Thoracic aorta (tissue), 2 donors: ENCODE data around the gene EFHC1. TPM values are rescaled to one million over a fixed set of nuclear protein-coding genes. Genes with fewer than 3 reads are reported as not detected.
A peak's percentile ranks its signal among the peaks of the same experiment; 100 is the strongest.

ENCODE experiments used
- ATAC-seq: fragments of 150-250 bp; one replicate; pipeline ENCODE4 v1.8.0; 2017; ENCODE audit warnings: low read depth; ENCODE audit not compliant: insufficient number of reproducible peaks, low FRiP score
- DNase-seq: peaks from one replicate; pipeline ENCODE4 v3.0.0-alpha.2; 2020; ENCODE audit warnings: low spot score
- H3K27ac ChIP-seq, 2 donors: fragments of 200-600 bp; sonication (generic); 1 replicate in 1 of 2; 2 replicates in 1 of 2; pipeline ENCODE4 v1.5.1; 2016; ENCODE audit warnings: mild to moderate bottlenecking in 2 of 2, moderate library complexity in 2 of 2
- H3K27me3 ChIP-seq: fragments of 200-600 bp; sonication (generic); replicated peaks from 2 replicates; pipeline ENCODE4 v1.6.0; 2016; ENCODE audit warnings: mild to moderate bottlenecking; ENCODE audit not compliant: insufficient read depth
- H3K36me3 ChIP-seq: fragments of 200-600 bp; sonication (generic); one replicate; pipeline ENCODE4 v1.5.1; 2016
- H3K4me1 ChIP-seq, 2 donors: fragments of 200-600 bp; sonication (generic); 1 replicate in 1 of 2; 2 replicates in 1 of 2; pipeline versions ENCODE4 v1.5.1 to v1.6.0; 2016; ENCODE audit warnings: low read depth in 2 of 2, mild to moderate bottlenecking in 1 of 2; ENCODE audit not compliant: control insufficient read depth in 1 of 2
- H3K4me3 ChIP-seq: fragments of 200-600 bp; sonication (generic); 2 replicates; pipeline ENCODE4 v1.5.1; 2016; ENCODE audit warnings: mild to moderate bottlenecking
- H3K9me3 ChIP-seq: fragments of 200-600 bp; sonication (generic); 2 replicates; pipeline ENCODE4 v1.5.1; 2016
- CTCF ChIP-seq: fragments of 200-600 bp; sonication (generic); IDR thresholded peaks from one replicate; pipeline ENCODE4 v1.5.1; 2019; ENCODE audit warnings: antibody characterized with exemption
- total RNA-seq, 2 donors: library from RNA; depleted of rRNA; stranded (reverse); fragments of >200 nt; gene quantifications; one replicate each; pipeline versions ENCODE4 v1.1.0 to v1.2.3, GENCODE V29; 2016

The EFHC1 gene
- total RNA-seq, 2 donors from 2014 or later = 13.5 to 14.9 TPM

GRCh38 chr6:52533491-52533890 is 113.3 kb downstream of the EFHC1 start:
- no peaks in the 10 kb centered on the region for H3K27me3 ChIP-seq
- ATAC-seq = no peak

GRCh38 chr6:52534363-52534762 is 114.2 kb downstream of the EFHC1 start:
- no peak for TF ChIP-seq CTCF
- Histone ChIP-seq H3K4me3 (no peak overlapping the region), H3K27ac (no peak overlapping the region), H3K4me1 (peaks cover 23 to 55% of the 10 kb centered on the region in 2 donors), H3K27me3 (no peaks in the 10 kb centered on the region), H3K9me3 (no peaks in the 10 kb centered on the region), H3K36me3 (peaks cover 15% of the 10 kb centered on the region)
- DNase-seq (no peak), ATAC-seq (no peak)

More at GRCh38 chr6:52533491-52533890, 113.3 kb downstream of the EFHC1 start:
- DNase-seq = no peak
- Histone ChIP-seq H3K9me3 (no peaks in the 10 kb centered on the region), H3K4me3 (no peak overlapping the region), H3K27ac (no peak overlapping the region), H3K4me1 (peaks cover 16 to 46% of the 10 kb centered on the region in 2 donors), H3K36me3 (peaks cover 15% of the 10 kb centered on the region)
- no peak for TF ChIP-seq CTCF

GRCh38 chr6:52534966-52535390 is 114.8 kb downstream of the EFHC1 start:
- TF ChIP-seq CTCF = no peak
- Histone ChIP-seq H3K4me1 (peaks cover 29 to 61% of the 10 kb centered on the region in 2 donors), H3K4me3 (no peak overlapping the region), H3K36me3 (peaks cover 15% of the 10 kb centered on the region), H3K9me3 (no peaks in the 10 kb centered on the region), H3K27ac (no peak overlapping the region), H3K27me3 (no peaks in the 10 kb centered on the region)
- ATAC-seq (no peak), DNase-seq (no peak)

GRCh38 chr6:52535711-52536423 is 115.7 kb downstream of the EFHC1 start:
- no peak for TF ChIP-seq CTCF
- H3K36me3 ChIP-seq = peaks cover 15% of the 10 kb centered on the region
- no peak for ATAC-seq
- peak overlapping the region in 1 of 2 donors; percentile 28 for H3K27ac ChIP-seq
- peaks cover 38 to 64% of the 10 kb centered on the region in 2 donors for H3K4me1 ChIP-seq
- DNase-seq = no peak
- no peaks in the 10 kb centered on the region for H3K9me3 ChIP-seq
- no peak overlapping the region for H3K4me3 ChIP-seq
- H3K27me3 ChIP-seq = no peaks in the 10 kb centered on the region

- no peak overlapping the region for H3K4me3 ChIP-seq
- H3K36me3 ChIP-seq = peaks cover 15% of the 10 kb centered on the region
- H3K4me1 ChIP-seq = peaks cover 44 to 64% of the 10 kb centered on the region in 2 donors
- ATAC-seq = no peak
- no peaks in the 10 kb centered on the region for H3K9me3 ChIP-seq
- no peak for DNase-seq
- no peak for TF ChIP-seq CTCF
- peak overlapping the region in 1 of 2 donors; percentile 28 for H3K27ac ChIP-seq
- no peaks in the 10 kb centered on the region for H3K27me3 ChIP-seq
Measured at GRCh38 chr6:52536424-52536916, 116.3 kb downstream of the EFHC1 start.
